B cell (primary cell): ENCODE data around the gene DSPP. TPM values are rescaled to one million over a fixed set of nuclear protein-coding genes. Genes with fewer than 3 reads are reported as not detected.

Source experiments
- ATAC-seq: fragments of 200-7000 bp; cut with Tn5 transposase; one replicate; pipeline ENCODE4 v1.10.0; 2021; ENCODE audit warnings: low read depth, mild to moderate bottlenecking, moderate number of reproducible peaks, moderate library complexity
- CTCF ChIA-PET: fragments of 350-600 bp; sonication (Branson Sonifier 250); formaldehyde crosslinking; loops from one replicate; lab custom pipeline; 2021; ENCODE audit warnings: antibody characterized with exemption, inconsistent platforms; lab: Charles Lee
- POLR2A ChIA-PET: fragments of 350-600 bp; sonication (Branson Sonifier 250); formaldehyde crosslinking; loops from one replicate; lab custom pipeline; 2021; ENCODE audit warnings: antibody characterized with exemption; lab: Charles Lee
- DNase-seq: peaks from one replicate; pipeline ENCODE4 v3.0.0; 2013
- H2AFZ ChIP-seq: 2 replicates; pipeline ENCODE4 v1.6.1; 2012; ENCODE audit warnings: mild to moderate bottlenecking, low read depth, low read length; ENCODE audit not compliant: insufficient read depth, poor library complexity, severe bottlenecking
- H3K27ac ChIP-seq, 2 donors: 1 replicate in 1 of 2; 2 replicates in 1 of 2; pipeline ENCODE4 v1.5.1; 2012 to 2013; ENCODE audit warnings: low read length in 2 of 2, mild to moderate bottlenecking in 2 of 2, moderate library complexity in 1 of 2
- H3K27me3 ChIP-seq, 4 experiments: fragments of 200-600 bp in 1 of 4; sonication (generic) in 1 of 4; replicated peaks in 1 of 4; 1 replicate in 2 of 4; 2 replicates in 2 of 4; pipeline versions ENCODE4 v1.6.1 to v1.7.0; 2013 to 2016; ENCODE audit warnings: low read length in 3 of 4, mild to moderate bottlenecking in 2 of 4, mixed read lengths in 1 of 4, moderate library complexity in 1 of 4; ENCODE audit not compliant: insufficient read depth in 4 of 4, control insufficient read depth in 3 of 4; ENCODE audit errors: control extremely low read depth in 1 of 4
- H3K36me3 ChIP-seq, 2 experiments: replicated peaks in 1 of 2; 1 replicate in 1 of 2; 2 replicates in 1 of 2; pipeline versions ENCODE4 v1.6.1 to v1.7.1; 2013; ENCODE audit warnings: low read length in 1 of 2; ENCODE audit not compliant: insufficient read depth in 2 of 2, control insufficient read depth in 1 of 2; ENCODE audit errors: control extremely low read depth in 1 of 2, extremely low read depth in 1 of 2
- H3K4me1 ChIP-seq, 2 donors: fragments of 200-600 bp in 1 of 2; sonication (generic) in 1 of 2; 1 replicate in 1 of 2; 2 replicates in 1 of 2; pipeline versions ENCODE4 v1.5.1 to v1.6.1; 2013 to 2017; ENCODE audit warnings: low read length in 2 of 2; ENCODE audit not compliant: control insufficient read depth in 2 of 2, insufficient read depth in 2 of 2
- H3K4me2 ChIP-seq: replicated peaks from 2 replicates; pipeline ENCODE3; 2012; ENCODE audit warnings: mild to moderate bottlenecking, low read depth, low read length; ENCODE audit not compliant: poor library complexity, severe bottlenecking
- H3K4me3 ChIP-seq, 5 experiments: fragments of 200-600 bp in 1 of 5; sonication (generic) in 1 of 5; 1 replicate in 3 of 5; 2 replicates in 2 of 5; pipeline versions ENCODE4 v1.5.1 to v1.7.0; 2011 to 2016; ENCODE audit warnings: low read length in 4 of 5, mild to moderate bottlenecking in 4 of 5, low read depth in 2 of 5, control low read depth in 1 of 5, moderate library complexity in 1 of 5; ENCODE audit not compliant: insufficient read depth in 1 of 5; ENCODE audit errors: control extremely low read depth in 1 of 5, extremely low read depth in 1 of 5
- H3K79me2 ChIP-seq: fragments of 200-600 bp; sonication (generic); one replicate; pipeline ENCODE4 v1.6.0; 2016; ENCODE audit warnings: low read length; ENCODE audit not compliant: control insufficient read depth, insufficient read depth
- H3K9ac ChIP-seq: fragments of 200-600 bp; sonication (generic); 2 replicates; pipeline ENCODE4 v1.6.1; 2017; ENCODE audit warnings: mild to moderate bottlenecking, low read length, moderate library complexity
- H3K9me3 ChIP-seq, 3 donors: one replicate each; pipeline versions ENCODE4 v1.6.1 to v1.7.1; 2013; ENCODE audit warnings: low read length in 2 of 3; ENCODE audit not compliant: control insufficient read depth in 2 of 3, insufficient read depth in 1 of 3; ENCODE audit errors: control extremely low read depth in 1 of 3
- H4K20me1 ChIP-seq: 2 replicates; pipeline ENCODE4 v1.6.0; 2012; ENCODE audit warnings: mild to moderate bottlenecking, low read length; ENCODE audit not compliant: insufficient read depth, control insufficient read depth, poor library complexity, severe bottlenecking
- H3K27ac Mint-ChIP-seq: one replicate; pipeline ENCODE4 v1.8.0; 2021; ENCODE audit warnings: mixed read lengths
- H3K27me3 Mint-ChIP-seq: one replicate; pipeline ENCODE4 v1.8.0; 2021; ENCODE audit warnings: mixed read lengths
- H3K4me1 Mint-ChIP-seq: one replicate; pipeline ENCODE4 v1.8.0; 2021; ENCODE audit warnings: mixed read lengths
- H3K4me3 Mint-ChIP-seq: one replicate; pipeline ENCODE4 v1.8.0; 2021; ENCODE audit warnings: mixed read lengths
- H3K9me3 Mint-ChIP-seq: one replicate; pipeline ENCODE4 v1.8.0; 2022; ENCODE audit warnings: mixed read lengths; ENCODE audit not compliant: insufficient read depth
- EZH2 ChIP-seq: IDR thresholded peaks from 2 replicates; pipeline ENCODE4 v1.6.1; 2012; ENCODE audit warnings: borderline replicate concordance, low read depth, mild to moderate bottlenecking, moderate library complexity, low read length; ENCODE audit not compliant: insufficient read depth, poor library complexity, severe bottlenecking
- WGBS: methylation state at CpG from one replicate; pipeline ENCODE4 v1.1.5; 2013; ENCODE audit warnings: missing lambda C conversion rate; ENCODE audit not compliant: insufficient coverage; 5-methylcytosine and 5-hydroxymethylcytosine counted together
- intact Hi-C: fragments of 100-400 bp; cut with micrococcal nuclease; formaldehyde crosslinking; loops from one replicate; pipeline ENCODE4 v1.10.0; 2022
- polyA plus RNA-seq: library from polyadenylated mRNA; depleted of rRNA; stranded (reverse); fragments of >200 nt; gene quantifications from 2 replicates; pipeline ENCODE4 v1.2.3, GENCODE V29; 2012
- total RNA-seq, 2 donors: library from RNA; stranded (reverse); fragments of 120-200 nt in 1 of 2; gene quantifications; 1 replicate in 1 of 2; 2 replicates in 1 of 2; pipeline versions ENCODE4 v1.2.3 to v1.2.4, GENCODE V29; 2013 to 2022
- TF ChIP-seq, protein P1 (sequence below): fragments of 200-600 bp; IDR thresholded peaks from one replicate; pipeline ENCODE4 v1.8.0; 2022; ENCODE audit warnings: antibody characterized with exemption, mild to moderate bottlenecking

DSPP gene
- total and polyA plus RNA-seq, 2 donors (not counting 1 experiment from before 2014, with no cell fraction given): not detected

DNA sequence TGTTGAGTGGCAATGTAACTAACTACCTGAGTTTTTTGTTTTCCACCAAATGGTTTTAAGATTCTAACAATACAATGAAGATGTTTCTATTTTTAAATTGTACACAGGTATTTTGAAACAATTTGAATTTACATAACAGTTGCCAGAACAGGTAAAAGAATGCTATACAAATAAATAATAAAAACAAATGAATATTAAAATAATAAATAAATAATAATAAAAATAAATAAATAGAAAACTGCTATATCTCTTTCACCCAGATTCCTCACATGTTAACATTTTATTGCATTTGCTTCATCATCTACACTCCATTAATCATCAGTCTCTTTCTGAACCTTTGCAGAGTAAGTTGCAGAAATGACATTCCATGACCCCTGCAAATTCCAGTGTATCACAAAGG is 32.3 kb upstream of the DSPP start:
- no peaks in the 10 kb centered on the region for H4K20me1 ChIP-seq
- TF ChIP-seq EZH2: no peak
- TF ChIP-seq, protein P1, sequence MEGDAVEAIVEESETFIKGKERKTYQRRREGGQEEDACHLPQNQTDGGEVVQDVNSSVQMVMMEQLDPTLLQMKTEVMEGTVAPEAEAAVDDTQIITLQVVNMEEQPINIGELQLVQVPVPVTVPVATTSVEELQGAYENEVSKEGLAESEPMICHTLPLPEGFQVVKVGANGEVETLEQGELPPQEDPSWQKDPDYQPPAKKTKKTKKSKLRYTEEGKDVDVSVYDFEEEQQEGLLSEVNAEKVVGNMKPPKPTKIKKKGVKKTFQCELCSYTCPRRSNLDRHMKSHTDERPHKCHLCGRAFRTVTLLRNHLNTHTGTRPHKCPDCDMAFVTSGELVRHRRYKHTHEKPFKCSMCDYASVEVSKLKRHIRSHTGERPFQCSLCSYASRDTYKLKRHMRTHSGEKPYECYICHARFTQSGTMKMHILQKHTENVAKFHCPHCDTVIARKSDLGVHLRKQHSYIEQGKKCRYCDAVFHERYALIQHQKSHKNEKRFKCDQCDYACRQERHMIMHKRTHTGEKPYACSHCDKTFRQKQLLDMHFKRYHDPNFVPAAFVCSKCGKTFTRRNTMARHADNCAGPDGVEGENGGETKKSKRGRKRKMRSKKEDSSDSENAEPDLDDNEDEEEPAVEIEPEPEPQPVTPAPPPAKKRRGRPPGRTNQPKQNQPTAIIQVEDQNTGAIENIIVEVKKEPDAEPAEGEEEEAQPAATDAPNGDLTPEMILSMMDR: no peak
- no peak overlapping the region for H3K27ac Mint-ChIP-seq
- no peak overlapping the region for H3K4me3 Mint-ChIP-seq
- no peaks in the 10 kb centered on the region for H3K4me1 ChIP-seq
- ChIA-PET POLR2A (no interaction called here), CTCF (no interaction called here)
- no peak overlapping the region for H3K4me2 ChIP-seq
- no peaks in the 10 kb centered on the region for H3K79me2 ChIP-seq
- H3K9me3 ChIP-seq: no peaks in the 10 kb centered on the region
- ATAC-seq (no peak), DNase-seq (no peak)
- H2AFZ ChIP-seq: no peak overlapping the region
- H3K36me3 ChIP-seq: no peaks in the 10 kb centered on the region
- no peak overlapping the region for H3K27ac ChIP-seq
- peaks cover 10% of the 10 kb centered on the region for H3K27me3 Mint-ChIP-seq
- peaks cover 3% of the 10 kb centered on the region for H3K9me3 Mint-ChIP-seq
- intact Hi-C loops: no loop called here
- H3K4me1 Mint-ChIP-seq: no peaks in the 10 kb centered on the region
- no peaks in the 10 kb centered on the region for H3K27me3 ChIP-seq
- H3K9ac ChIP-seq: no peak overlapping the region
- no peak overlapping the region for H3K4me3 ChIP-seq

DNA sequence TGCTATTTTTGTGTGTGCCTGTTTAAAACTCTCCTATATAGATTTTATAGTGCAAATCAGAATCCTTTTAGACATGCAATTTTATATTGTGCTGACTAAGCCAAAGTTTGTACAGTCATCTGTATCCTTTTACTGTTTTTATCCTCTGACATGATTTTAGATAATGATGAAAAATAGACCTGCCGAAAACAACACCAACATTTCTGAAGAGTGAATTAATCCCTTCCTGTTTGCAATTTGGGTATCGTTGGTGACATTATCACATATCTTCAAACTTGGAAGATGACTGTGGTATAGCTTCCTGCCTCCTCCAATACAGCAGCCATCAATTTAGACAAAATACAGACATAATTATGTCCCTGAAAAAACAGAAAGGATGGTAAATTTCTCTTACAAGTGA is 28.9 kb upstream of the DSPP start:
- no peaks in the 10 kb centered on the region for H4K20me1 ChIP-seq
- Mint-ChIP-seq H3K4me3 (no peak overlapping the region), H3K9me3 (peaks cover under 1% of the 10 kb centered on the region), H3K27me3 (peaks cover 4% of the 10 kb centered on the region), H3K27ac (no peak overlapping the region), H3K4me1 (no peaks in the 10 kb centered on the region)
- H3K9ac ChIP-seq: no peak overlapping the region
- H3K4me2 ChIP-seq: no peak overlapping the region
- H3K79me2 ChIP-seq: no peaks in the 10 kb centered on the region
- ATAC-seq: no peak
- WGBS: no CpG with 5 or more reads among the region's 2 CpGs
- TF ChIP-seq, protein P1: no peak
- DNase-seq: no peak
- H3K9me3 ChIP-seq: no peaks in the 10 kb centered on the region
- intact Hi-C loops: no loop called here
- ChIA-PET CTCF (no interaction called here), POLR2A (no interaction called here)
- H2AFZ ChIP-seq: no peak overlapping the region
- no peak overlapping the region for H3K27ac ChIP-seq
- no peaks in the 10 kb centered on the region for H3K36me3 ChIP-seq
- no peaks in the 10 kb centered on the region for H3K27me3 ChIP-seq
- no peak overlapping the region for H3K4me3 ChIP-seq
- H3K4me1 ChIP-seq: no peaks in the 10 kb centered on the region
